HEK293 (cell line): Measurements from ENCODE around the gene MLLT1.

ENCODE experiments used
- CTCF ChIA-PET: fragments of 350-600 bp; formaldehyde crosslinking; extraction: SDS; loops from one replicate; lab custom pipeline; 2021; ENCODE audit warnings: antibody characterized with exemption; lab: Yijun Ruan, JAX
- POLR2A ChIA-PET: fragments of 300-600 bp; formaldehyde crosslinking; extraction: SDS; loops from one replicate; lab custom pipeline; 2020; ENCODE audit warnings: antibody characterized with exemption, inconsistent platforms; lab: Yijun Ruan, JAX
- H3K27ac ChIP-seq: fragments of 200-500 bp; sonication (Bioruptor generic); 2 replicates; pipeline ENCODE4 v1.5.1; 2014; ENCODE audit warnings: low read depth, low read length, control low read depth, inconsistent platforms; ENCODE audit errors: extremely low read depth
- H3K36me3 ChIP-seq, 2 experiments: fragments of 200-500 bp in 1 of 2; sonication (Bioruptor generic) in 1 of 2; 1 replicate in 1 of 2; 2 replicates in 1 of 2; pipeline ENCODE4 v1.5.1; 2014 to 2017; ENCODE audit warnings: inconsistent platforms in 2 of 2, low read length in 2 of 2; ENCODE audit not compliant: control insufficient read depth in 2 of 2, insufficient read depth in 1 of 2
- H3K4me1 ChIP-seq: fragments of 200-500 bp; sonication (Bioruptor generic); 2 replicates; pipeline ENCODE4 v1.5.1; 2014; ENCODE audit warnings: mild to moderate bottlenecking, low read length, inconsistent platforms; ENCODE audit not compliant: control insufficient read depth, insufficient read depth
- H3K4me3 ChIP-seq: 2 replicates; pipeline ENCODE4 v1.5.1; 2011; ENCODE audit warnings: low read depth, mild to moderate bottlenecking, control low read depth, low read length, moderate library complexity
- H3K9me3 ChIP-seq: fragments of 200-500 bp; sonication (Bioruptor generic); 2 replicates; pipeline ENCODE4 v1.5.1; 2014; ENCODE audit warnings: low read depth, low read length, inconsistent platforms; ENCODE audit not compliant: control insufficient read depth, insufficient read depth
- BCL11B ChIP-seq: fragments of 450-650 bp; formaldehyde crosslinking; IDR thresholded peaks from 2 replicates; pipeline ENCODE4 v1.5.1; 2016; ENCODE audit warnings: low read depth, missing biosample characterization, missing genetic modification characterization
- MZF1 ChIP-seq: fragments of 450-650 bp; formaldehyde crosslinking; IDR thresholded peaks from 2 replicates; pipeline ENCODE4 v1.5.1; 2017; ENCODE audit warnings: missing biosample characterization, missing genetic modification characterization, borderline replicate concordance
- SP2 ChIP-seq: fragments of 450-650 bp; formaldehyde crosslinking; IDR thresholded peaks from 2 replicates; pipeline ENCODE4 v1.5.1; 2016; ENCODE audit warnings: missing biosample characterization, missing genetic modification characterization
- YY2 ChIP-seq: fragments of 450-650 bp; formaldehyde crosslinking; IDR thresholded peaks from 2 replicates; pipeline ENCODE4 v1.5.1; 2016; ENCODE audit warnings: missing biosample characterization, missing genetic modification characterization
- ZIC2 ChIP-seq: fragments of 450-650 bp; formaldehyde crosslinking; IDR thresholded peaks from 2 replicates; pipeline ENCODE4 v1.5.1; 2016; ENCODE audit warnings: missing biosample characterization, missing genetic modification characterization
- ZNF214 ChIP-seq: fragments of 450-650 bp; formaldehyde crosslinking; IDR thresholded peaks from 2 replicates; pipeline ENCODE4 v1.5.1; 2017; ENCODE audit warnings: missing biosample characterization, mild to moderate bottlenecking, missing genetic modification characterization, borderline replicate concordance
- ZNF23 ChIP-seq: fragments of 450-650 bp; formaldehyde crosslinking; IDR thresholded peaks from 2 replicates; pipeline ENCODE4 v1.5.1; 2016; ENCODE audit warnings: missing biosample characterization, missing genetic modification characterization, borderline replicate concordance
- ZNF37A ChIP-seq: fragments of 450-650 bp; IDR thresholded peaks from 2 replicates; pipeline ENCODE4 v1.5.1; 2018; ENCODE audit warnings: missing biosample characterization, missing genetic modification characterization
- ZNF426 ChIP-seq: fragments of 450-650 bp; formaldehyde crosslinking; IDR thresholded peaks from 2 replicates; pipeline ENCODE4 v1.5.1; 2017; ENCODE audit warnings: missing biosample characterization, missing genetic modification characterization, mild to moderate bottlenecking, inconsistent platforms, moderate library complexity
- ZNF449 ChIP-seq: fragments of 450-650 bp; formaldehyde crosslinking; IDR thresholded peaks from 2 replicates; pipeline ENCODE4 v1.5.1; 2017; ENCODE audit warnings: missing biosample characterization, mild to moderate bottlenecking, missing genetic modification characterization, moderate library complexity
- ZNF514 ChIP-seq: fragments of 450-650 bp; formaldehyde crosslinking; IDR thresholded peaks from 2 replicates; pipeline ENCODE4 v1.5.1; 2016; ENCODE audit warnings: missing biosample characterization, missing genetic modification characterization
- ZNF548 ChIP-seq: fragments of 450-650 bp; formaldehyde crosslinking; IDR thresholded peaks from 2 replicates; pipeline ENCODE4 v1.5.1; 2016; ENCODE audit warnings: missing biosample characterization, missing genetic modification characterization
- ZNF561 ChIP-seq: fragments of 450-650 bp; IDR thresholded peaks from 2 replicates; pipeline ENCODE4 v1.5.1; 2018; ENCODE audit warnings: missing biosample characterization, missing genetic modification characterization, borderline replicate concordance
- ZNF585B ChIP-seq: fragments of 450-650 bp; formaldehyde crosslinking; IDR thresholded peaks from 2 replicates; pipeline ENCODE4 v1.5.1; 2016; ENCODE audit warnings: missing biosample characterization, missing genetic modification characterization
- ZNF660 ChIP-seq: fragments of 450-650 bp; IDR thresholded peaks from 2 replicates; pipeline ENCODE4 v1.5.1; 2018; ENCODE audit warnings: missing biosample characterization, mild to moderate bottlenecking, missing genetic modification characterization
- ZNF677 ChIP-seq: fragments of 450-650 bp; IDR thresholded peaks from 2 replicates; pipeline ENCODE4 v1.5.0; 2018; ENCODE audit warnings: missing biosample characterization, mild to moderate bottlenecking, missing genetic modification characterization, moderate library complexity
- ZNF701 ChIP-seq: fragments of 450-650 bp; formaldehyde crosslinking; IDR thresholded peaks from 2 replicates; pipeline ENCODE4 v1.5.1; 2016; ENCODE audit warnings: missing biosample characterization, missing genetic modification characterization
- ZNF747 ChIP-seq: fragments of 450-650 bp; formaldehyde crosslinking; IDR thresholded peaks from 2 replicates; pipeline ENCODE4 v1.5.1; 2016; ENCODE audit warnings: missing biosample characterization, missing genetic modification characterization
- ZNF776 ChIP-seq: fragments of 450-650 bp; formaldehyde crosslinking; IDR thresholded peaks from 2 replicates; pipeline ENCODE4 v1.5.0; 2017; ENCODE audit warnings: missing biosample characterization, missing genetic modification characterization, borderline replicate concordance
- ZSCAN16 ChIP-seq: fragments of 450-650 bp; formaldehyde crosslinking; IDR thresholded peaks from 2 replicates; pipeline ENCODE4 v1.5.1; 2016; ENCODE audit warnings: missing biosample characterization, missing genetic modification characterization
- TF ChIP-seq, protein P1 (sequence below): fragments of 450-650 bp; formaldehyde crosslinking; IDR thresholded peaks from 2 replicates; pipeline ENCODE4 v1.5.1; 2016; ENCODE audit warnings: missing biosample characterization, missing genetic modification characterization, borderline replicate concordance
- TF ChIP-seq, protein P2 (sequence below): fragments of 450-650 bp; formaldehyde crosslinking; IDR thresholded peaks from 2 replicates; pipeline ENCODE4 v1.5.1; 2016; ENCODE audit warnings: missing biosample characterization, missing genetic modification characterization

MLLT1 gene

DNA sequence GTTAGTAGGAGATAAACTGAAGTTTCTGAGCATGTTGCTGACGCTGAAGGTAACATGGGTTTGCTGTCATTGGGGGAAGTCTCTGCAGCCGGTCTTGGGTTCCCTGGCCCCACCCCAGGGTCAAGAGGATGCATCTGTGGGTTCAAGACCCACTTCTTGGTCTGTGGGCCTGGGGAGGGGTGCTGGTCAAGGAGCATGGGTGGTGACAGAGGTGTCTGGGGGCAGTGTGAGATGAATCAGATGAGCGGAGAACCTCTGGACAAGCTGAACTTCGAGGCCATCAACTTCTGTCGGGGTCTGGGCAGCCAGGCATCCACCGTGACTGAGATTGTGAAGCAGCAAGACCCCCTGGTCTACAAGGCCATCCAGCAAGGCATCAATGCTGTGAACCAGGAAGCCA is 92.4 kb downstream of the MLLT1 start:
- H3K36me3 ChIP-seq = peaks cover 0 to 2% of the 10 kb centered on the region in 2 experiments; a peak in 1 of 3 replicates
- TF ChIP-seq ZNF449 (no peak), ZNF23 (tag by site-specific recombination) (no peak), ZNF214 (no peak), SP2 (tag by site-specific recombination) (no peak), ZNF548 (tag by site-specific recombination) (no peak), ZNF426 (tag by site-specific recombination) (no peak), ZNF701 (tag by site-specific recombination) (no peak), ZSCAN16 (tag by site-specific recombination) (no peak), ZNF677 (tag by site-specific recombination) (no peak)
- no peaks in the 10 kb centered on the region for H3K9me3 ChIP-seq
- H3K27ac ChIP-seq = no peak overlapping the region
- no peak overlapping the region for H3K4me3 ChIP-seq
- ChIA-PET POLR2A (no interaction called here), CTCF (no interaction called here)
- H3K4me1 ChIP-seq = no peaks in the 10 kb centered on the region

- POLR2A ChIA-PET = interaction anchor here (1.0 kb wide), 1 partner anchor 12 kb away, joined by 3 read pairs; no protein-coding TSS in a partner anchor
Measured at GRCh38 chr19:6185835-6186834, 93.6 kb downstream of the MLLT1 start.

GRCh38 chr19:6185093-6185834 is 94.5 kb downstream of the MLLT1 start:
- Histone ChIP-seq H3K27ac (no peak overlapping the region), H3K4me3 (no peak overlapping the region), H3K36me3 (no peaks in the 10 kb centered on the region), H3K9me3 (no peaks in the 10 kb centered on the region), H3K4me1 (no peaks in the 10 kb centered on the region)
- ChIA-PET CTCF (interaction anchor here (0.6 to 1.1 kb wide), 4 partner anchors 14 to 34 kb away, joined by 3 to 4 read pairs (median 3); no protein-coding TSS in a partner anchor), POLR2A (interaction anchor here (0.7 to 1.0 kb wide), 2 partner anchors 11 to 208 kb away, joined by 3 to 4 read pairs; partner anchors contain the start of gene GTF2F1)
- no peak for TF ChIP-seq MZF1
- no peak for TF ChIP-seq ZNF747
- TF ChIP-seq, protein P1, sequence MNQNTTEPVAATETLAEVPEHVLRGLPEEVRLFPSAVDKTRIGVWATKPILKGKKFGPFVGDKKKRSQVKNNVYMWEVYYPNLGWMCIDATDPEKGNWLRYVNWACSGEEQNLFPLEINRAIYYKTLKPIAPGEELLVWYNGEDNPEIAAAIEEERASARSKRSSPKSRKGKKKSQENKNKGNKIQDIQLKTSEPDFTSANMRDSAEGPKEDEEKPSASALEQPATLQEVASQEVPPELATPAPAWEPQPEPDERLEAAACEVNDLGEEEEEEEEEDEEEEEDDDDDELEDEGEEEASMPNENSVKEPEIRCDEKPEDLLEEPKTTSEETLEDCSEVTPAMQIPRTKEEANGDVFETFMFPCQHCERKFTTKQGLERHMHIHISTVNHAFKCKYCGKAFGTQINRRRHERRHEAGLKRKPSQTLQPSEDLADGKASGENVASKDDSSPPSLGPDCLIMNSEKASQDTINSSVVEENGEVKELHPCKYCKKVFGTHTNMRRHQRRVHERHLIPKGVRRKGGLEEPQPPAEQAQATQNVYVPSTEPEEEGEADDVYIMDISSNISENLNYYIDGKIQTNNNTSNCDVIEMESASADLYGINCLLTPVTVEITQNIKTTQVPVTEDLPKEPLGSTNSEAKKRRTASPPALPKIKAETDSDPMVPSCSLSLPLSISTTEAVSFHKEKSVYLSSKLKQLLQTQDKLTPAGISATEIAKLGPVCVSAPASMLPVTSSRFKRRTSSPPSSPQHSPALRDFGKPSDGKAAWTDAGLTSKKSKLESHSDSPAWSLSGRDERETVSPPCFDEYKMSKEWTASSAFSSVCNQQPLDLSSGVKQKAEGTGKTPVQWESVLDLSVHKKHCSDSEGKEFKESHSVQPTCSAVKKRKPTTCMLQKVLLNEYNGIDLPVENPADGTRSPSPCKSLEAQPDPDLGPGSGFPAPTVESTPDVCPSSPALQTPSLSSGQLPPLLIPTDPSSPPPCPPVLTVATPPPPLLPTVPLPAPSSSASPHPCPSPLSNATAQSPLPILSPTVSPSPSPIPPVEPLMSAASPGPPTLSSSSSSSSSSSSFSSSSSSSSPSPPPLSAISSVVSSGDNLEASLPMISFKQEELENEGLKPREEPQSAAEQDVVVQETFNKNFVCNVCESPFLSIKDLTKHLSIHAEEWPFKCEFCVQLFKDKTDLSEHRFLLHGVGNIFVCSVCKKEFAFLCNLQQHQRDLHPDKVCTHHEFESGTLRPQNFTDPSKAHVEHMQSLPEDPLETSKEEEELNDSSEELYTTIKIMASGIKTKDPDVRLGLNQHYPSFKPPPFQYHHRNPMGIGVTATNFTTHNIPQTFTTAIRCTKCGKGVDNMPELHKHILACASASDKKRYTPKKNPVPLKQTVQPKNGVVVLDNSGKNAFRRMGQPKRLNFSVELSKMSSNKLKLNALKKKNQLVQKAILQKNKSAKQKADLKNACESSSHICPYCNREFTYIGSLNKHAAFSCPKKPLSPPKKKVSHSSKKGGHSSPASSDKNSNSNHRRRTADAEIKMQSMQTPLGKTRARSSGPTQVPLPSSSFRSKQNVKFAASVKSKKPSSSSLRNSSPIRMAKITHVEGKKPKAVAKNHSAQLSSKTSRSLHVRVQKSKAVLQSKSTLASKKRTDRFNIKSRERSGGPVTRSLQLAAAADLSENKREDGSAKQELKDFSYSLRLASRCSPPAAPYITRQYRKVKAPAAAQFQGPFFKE (tag by site-specific recombination) = no peak
- no peak for TF ChIP-seq BCL11B
- TF ChIP-seq ZNF776 (tag by site-specific recombination) = no peak
- no peak for TF ChIP-seq ZNF561
- TF ChIP-seq, protein P2, sequence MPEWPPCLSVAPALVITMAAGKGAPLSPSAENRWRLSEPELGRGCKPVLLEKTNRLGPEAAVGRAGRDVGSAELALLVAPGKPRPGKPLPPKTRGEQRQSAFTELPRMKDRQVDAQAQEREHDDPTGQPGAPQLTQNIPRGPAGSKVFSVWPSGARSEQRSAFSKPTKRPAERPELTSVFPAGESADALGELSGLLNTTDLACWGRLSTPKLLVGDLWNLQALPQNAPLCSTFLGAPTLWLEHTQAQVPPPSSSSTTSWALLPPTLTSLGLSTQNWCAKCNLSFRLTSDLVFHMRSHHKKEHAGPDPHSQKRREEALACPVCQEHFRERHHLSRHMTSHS (tag by site-specific recombination) = no peak
- TF ChIP-seq YY2 (tag by site-specific recombination) = no peak
- TF ChIP-seq ZNF37A = no peak
- no peak for TF ChIP-seq ZNF514
- TF ChIP-seq ZIC2 = no peak

More at GRCh38 chr19:6185835-6186834, 93.6 kb downstream of the MLLT1 start:
- no peak overlapping the region for H3K4me3 ChIP-seq
- H3K36me3 ChIP-seq = no peaks in the 10 kb centered on the region
- no peaks in the 10 kb centered on the region for H3K4me1 ChIP-seq
- no peak overlapping the region for H3K27ac ChIP-seq
- CTCF ChIA-PET = interaction anchor here (0.6 to 1.1 kb wide), 7 partner anchors 13 to 172 kb away, joined by 3 to 5 read pairs (median 3); no protein-coding TSS in a partner anchor
- TF ChIP-seq ZNF660 (tag by site-specific recombination) = no peak
- TF ChIP-seq ZNF585B (tag by site-specific recombination) = peak; percentile 41
- no peaks in the 10 kb centered on the region for H3K9me3 ChIP-seq
